Endothelial cell of umbilical vein (primary cell): ENCODE data around the gene NEK8. TPM values are rescaled to one million over a fixed set of nuclear protein-coding genes. Genes with fewer than 3 reads are reported as not detected.
"Not testable (repeated sequence)": the region's sequence is repeated elsewhere in the genome, so short reads cannot be mapped to it uniquely, and the experiment has no call there.

ENCODE experiments used
- BruUV-seq: library from RNA; stranded (reverse); fragments of 400-500 nt; replicated peaks from 2 replicates; lab custom pipeline; 2021; lab: Mats Ljungman, UMichigan
- CTCF ChIA-PET: fragments of 300-600, 350-600 bp; sonication (Branson Sonifier 250); formaldehyde crosslinking; loops from one replicate; lab custom pipeline; 2021; ENCODE audit warnings: antibody characterized with exemption, inconsistent platforms; lab: Charles Lee
- POLR2A ChIA-PET: fragments of 300-600, 350-600 bp; sonication (Branson Sonifier 250); formaldehyde crosslinking; loops from one replicate; lab custom pipeline; 2021; ENCODE audit warnings: antibody characterized with exemption, inconsistent platforms; lab: Charles Lee
- DNase-seq: peaks from one replicate; pipeline ENCODE4 v3.0.0-alpha.2; 2011; ENCODE audit warnings: low read depth, low spot score
- FAIRE-seq: peaks from 2 replicates; lab custom pipeline; 2011; peaks lifted over from hg19 to GRCh38; lab: Jason Lieb, UNC
- H2AFZ ChIP-seq: 2 replicates; pipeline ENCODE4 v1.6.0; 2012; ENCODE audit warnings: low read depth, low read length, control low read depth, inconsistent platforms
- H3K27ac ChIP-seq: 2 replicates; pipeline ENCODE4 v1.5.1; 2011; ENCODE audit warnings: low read depth, mild to moderate bottlenecking, control low read depth, low read length, moderate library complexity; ENCODE audit not compliant: insufficient read depth
- H3K27me3 ChIP-seq, 2 experiments: 2 replicates each; pipeline versions ENCODE4 v1.6.0 to v1.6.1; 2011; ENCODE audit warnings: low read length in 2 of 2, mixed read lengths in 1 of 2; ENCODE audit not compliant: control insufficient read depth in 2 of 2, insufficient read depth in 2 of 2
- H3K36me3 ChIP-seq, 2 experiments: 2 replicates in 1 of 2; 3 replicates in 1 of 2; pipeline ENCODE4 v1.5.1; 2011; ENCODE audit warnings: low read length in 2 of 2, mild to moderate bottlenecking in 1 of 2, moderate library complexity in 1 of 2; ENCODE audit not compliant: control insufficient read depth in 2 of 2, insufficient read depth in 2 of 2; ENCODE audit errors: extremely low read depth in 1 of 2
- H3K4me1 ChIP-seq: 3 replicates; pipeline ENCODE4 v1.5.1; 2011; ENCODE audit warnings: mild to moderate bottlenecking, low read length; ENCODE audit not compliant: control insufficient read depth, insufficient read depth; ENCODE audit errors: extremely low read depth
- H3K4me2 ChIP-seq: 2 replicates; pipeline ENCODE4 v1.6.1; 2011; ENCODE audit warnings: low read length, control low read depth, mixed read lengths; ENCODE audit not compliant: insufficient read depth
- H3K4me3 ChIP-seq, 3 experiments: fragments of 200-600 bp in 1 of 3; sonication (generic), shearing (Covaris generic) in 1 of 3; replicated peaks in 1 of 3; 2 replicates each; pipeline ENCODE4 v1.5.1; 2011 to 2016; ENCODE audit warnings: control low read depth in 3 of 3, low read length in 3 of 3, mild to moderate bottlenecking in 2 of 3, inconsistent platforms in 1 of 3, low read depth in 1 of 3, moderate library complexity in 1 of 3; ENCODE audit not compliant: insufficient read depth in 1 of 3
- H3K79me2 ChIP-seq: 2 replicates; pipeline ENCODE4 v1.6.0; 2012; ENCODE audit warnings: low read length, inconsistent platforms; ENCODE audit not compliant: control insufficient read depth, insufficient read depth
- H3K9ac ChIP-seq: replicated peaks from 2 replicates; pipeline ENCODE3; 2011; ENCODE audit warnings: low read length, control low read depth; ENCODE audit not compliant: insufficient read depth; ENCODE audit errors: extremely low read depth
- H3K9me1 ChIP-seq: replicated peaks from 3 replicates; pipeline ENCODE4 v1.6.0; 2011; ENCODE audit warnings: mild to moderate bottlenecking, low read length; ENCODE audit not compliant: control insufficient read depth, insufficient read depth; ENCODE audit errors: extremely low read depth
- H3K9me3 ChIP-seq: replicated peaks from 2 replicates; pipeline ENCODE4 v1.5.1; 2012; ENCODE audit warnings: low read length, inconsistent platforms; ENCODE audit not compliant: control insufficient read depth, insufficient read depth
- H4K20me1 ChIP-seq: replicated peaks from 2 replicates; pipeline ENCODE3; 2011; ENCODE audit warnings: mild to moderate bottlenecking, low read length; ENCODE audit not compliant: control insufficient read depth, insufficient read depth; ENCODE audit errors: extremely low read depth
- EZH2 ChIP-seq: IDR thresholded peaks from 2 replicates; pipeline ENCODE4 v1.6.1; 2012; ENCODE audit warnings: borderline replicate concordance, low read depth, mild to moderate bottlenecking, moderate library complexity, low read length, inconsistent platforms; ENCODE audit not compliant: severe bottlenecking
- FOS ChIP-seq: IDR thresholded peaks from 2 replicates; pipeline ENCODE4 v1.6.1; 2011; ENCODE audit warnings: mild to moderate bottlenecking, low read length, moderate library complexity, borderline replicate concordance; ENCODE audit not compliant: insufficient read depth
- GATA2 ChIP-seq: IDR thresholded peaks from 2 replicates; pipeline ENCODE4 v1.7.0; 2011; ENCODE audit warnings: low read depth, mild to moderate bottlenecking, moderate library complexity, mixed read lengths, low read length; ENCODE audit not compliant: insufficient read length, insufficient read depth
- JUN ChIP-seq: IDR thresholded peaks from 2 replicates; pipeline ENCODE4 v1.6.1; 2011; ENCODE audit warnings: borderline replicate concordance, low read depth; ENCODE audit not compliant: insufficient read length, insufficient read depth
- MYC ChIP-seq: IDR thresholded peaks from one replicate; pipeline ENCODE4 v1.6.1; 2011; ENCODE audit warnings: mild to moderate bottlenecking, low read depth, low read length
- POLR2A ChIP-seq: IDR thresholded peaks from 2 replicates; pipeline ENCODE4 v1.6.1; 2012; ENCODE audit warnings: low read depth, mild to moderate bottlenecking, control low read depth, low read length
- POLR2AphosphoS5 ChIP-seq: IDR thresholded peaks from 2 replicates; pipeline ENCODE4 v1.6.1; 2012; ENCODE audit warnings: low read depth, mild to moderate bottlenecking, control low read depth, low read length, moderate library complexity; ENCODE audit not compliant: insufficient read depth
- dilution Hi-C: fragments of 300-500 bp; cut with MboI; formaldehyde crosslinking; loops from one replicate; pipeline ENCODE4 v1.15.0; 2019; ENCODE audit warnings: low sequenced_read_pairs; ENCODE audit not compliant: extremely low pct_ligation_motif_present
- intact Hi-C: fragments of 100-400 bp; cut with micrococcal nuclease; formaldehyde crosslinking; loops from one replicate; pipeline ENCODE4 v1.10.0; 2022
- polyA plus RNA-seq, 4 experiments: library from polyadenylated mRNA; depleted of rRNA in 3 of 4; stranded (reverse) in 3 of 4; unstranded in 1 of 4; fragments of >200 nt; gene quantifications; 2 replicates each; pipeline versions ENCODE4 v1.2.1 to v1.2.3, GENCODE V29; 2011 to 2012; ENCODE audit warnings: missing spikeins in 1 of 4
- total RNA-seq: library from RNA; stranded (reverse); gene quantifications from 2 replicates; pipeline ENCODE4 v1.2.3, GENCODE V29; 2021
- TF ChIP-seq, protein P1 (sequence below): IDR thresholded peaks from 2 replicates; pipeline ENCODE4 v1.6.1; 2011; ENCODE audit not compliant: insufficient read depth, insufficient read length
- TF ChIP-seq, protein P2 (sequence below), 2 donors: IDR thresholded peaks; 1 replicate in 1 of 2; 2 replicates in 1 of 2; pipeline ENCODE4 v1.5.1; 2011; ENCODE audit warnings: low read length in 2 of 2, mild to moderate bottlenecking in 2 of 2, moderate library complexity in 2 of 2, control low read depth in 1 of 2, inconsistent platforms in 1 of 2, low read depth in 1 of 2; ENCODE audit not compliant: insufficient read depth in 1 of 2; ENCODE audit errors: extremely low read depth in 1 of 2

The NEK8 gene
- total and polyA plus RNA-seq, 2 donors (not counting 3 experiments of a cell fraction or from before 2014, with no cell fraction given), result 3.1 to 3.2 TPM

DNA sequence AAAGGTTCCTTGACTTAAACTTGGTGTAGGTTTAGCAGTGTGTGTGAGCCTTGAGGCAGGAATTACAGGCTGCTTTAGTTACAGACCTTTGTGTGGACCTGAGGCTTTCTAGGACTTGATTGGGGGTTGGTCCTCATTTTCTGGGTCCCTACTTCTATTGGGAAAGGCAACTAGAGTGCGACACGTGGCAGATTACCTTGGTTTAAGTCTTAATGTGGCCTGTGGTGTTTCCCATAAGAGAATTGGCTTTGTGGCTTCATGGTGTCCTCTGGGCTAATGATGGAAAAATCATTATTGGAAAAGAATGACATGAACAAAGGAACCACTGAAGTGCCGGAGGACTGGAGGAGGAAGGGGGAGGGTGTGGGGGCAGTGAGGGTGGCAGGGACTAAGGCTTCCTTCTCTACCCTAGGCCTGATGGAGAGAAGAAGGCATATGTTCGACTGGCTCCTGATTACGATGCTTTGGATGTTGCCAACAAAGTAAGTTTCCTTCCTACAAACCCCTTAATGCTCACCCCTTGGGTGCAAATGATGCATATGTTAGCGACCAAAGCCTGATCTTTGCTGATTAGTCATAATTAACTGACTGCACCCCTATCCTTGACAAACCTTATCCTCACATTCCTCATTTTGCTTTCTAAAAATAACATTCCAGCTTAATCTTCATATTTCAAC, 5.3 kb upstream of the NEK8 start:
- POLR2A ChIA-PET, result interaction anchor here (0.6 kb wide), 1 partner anchor 190 kb away, joined by 3 read pairs; no protein-coding TSS in a partner anchor
- CTCF ChIA-PET, result interaction anchor here (13.7 kb wide), 1 partner anchor 24 kb away, joined by 602 read pairs; the partner anchor contains the start of gene TRAF4
- Histone ChIP-seq H3K4me3 (no peak overlapping the region), H3K4me1 (peaks cover 47% of the 10 kb centered on the region), H3K79me2 (peaks cover 38% of the 10 kb centered on the region), H3K36me3 (peaks cover 17 to 19% of the 10 kb centered on the region in 2 experiments), H3K9me3 (no peaks in the 10 kb centered on the region), H4K20me1 (no peaks in the 10 kb centered on the region), H3K4me2 (no peak overlapping the region), H3K27me3 (no peaks in the 10 kb centered on the region), H3K9me1 (no peaks in the 10 kb centered on the region), H3K9ac (no peak overlapping the region), H3K27ac (no peak overlapping the region), H2AFZ (no peak overlapping the region)
- TF ChIP-seq FOS (no peak), GATA2 (no peak), JUN (no peak), MYC (no peak), EZH2 (no peak), POLR2AphosphoS5 (no peak), POLR2A (no peak)
- TF ChIP-seq, protein P1, sequence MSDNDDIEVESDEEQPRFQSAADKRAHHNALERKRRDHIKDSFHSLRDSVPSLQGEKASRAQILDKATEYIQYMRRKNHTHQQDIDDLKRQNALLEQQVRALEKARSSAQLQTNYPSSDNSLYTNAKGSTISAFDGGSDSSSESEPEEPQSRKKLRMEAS, result no peak
- TF ChIP-seq, protein P2, sequence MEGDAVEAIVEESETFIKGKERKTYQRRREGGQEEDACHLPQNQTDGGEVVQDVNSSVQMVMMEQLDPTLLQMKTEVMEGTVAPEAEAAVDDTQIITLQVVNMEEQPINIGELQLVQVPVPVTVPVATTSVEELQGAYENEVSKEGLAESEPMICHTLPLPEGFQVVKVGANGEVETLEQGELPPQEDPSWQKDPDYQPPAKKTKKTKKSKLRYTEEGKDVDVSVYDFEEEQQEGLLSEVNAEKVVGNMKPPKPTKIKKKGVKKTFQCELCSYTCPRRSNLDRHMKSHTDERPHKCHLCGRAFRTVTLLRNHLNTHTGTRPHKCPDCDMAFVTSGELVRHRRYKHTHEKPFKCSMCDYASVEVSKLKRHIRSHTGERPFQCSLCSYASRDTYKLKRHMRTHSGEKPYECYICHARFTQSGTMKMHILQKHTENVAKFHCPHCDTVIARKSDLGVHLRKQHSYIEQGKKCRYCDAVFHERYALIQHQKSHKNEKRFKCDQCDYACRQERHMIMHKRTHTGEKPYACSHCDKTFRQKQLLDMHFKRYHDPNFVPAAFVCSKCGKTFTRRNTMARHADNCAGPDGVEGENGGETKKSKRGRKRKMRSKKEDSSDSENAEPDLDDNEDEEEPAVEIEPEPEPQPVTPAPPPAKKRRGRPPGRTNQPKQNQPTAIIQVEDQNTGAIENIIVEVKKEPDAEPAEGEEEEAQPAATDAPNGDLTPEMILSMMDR (IDR thresholded peaks at IDR 0.05; ENCODE audit: extremely low read depth in 1 of 2, insufficient read depth in 1 of 2, low read depth in 1 of 2, low read length in 2 of 2), result no peak
- dilution Hi-C loops (no loop called here), intact Hi-C loops (no loop called here)
- BruUV-seq, result no TSS peak
- no peak for DNase-seq
- FAIRE-seq, result no peak

- dilution Hi-C loops, BruUV-seq, H3K27me3 ChIP-seq, H3K9ac ChIP-seq, H3K9me3 ChIP-seq, H2AFZ ChIP-seq, H4K20me1 ChIP-seq, H3K9me1 ChIP-seq, intact Hi-C loops, DNase-seq, H3K4me3 ChIP-seq, H3K4me2 ChIP-seq, H3K27ac ChIP-seq, FAIRE-seq: not testable (repeated sequence)
- Histone ChIP-seq H3K36me3 (peaks cover 17 to 19% of the 10 kb centered on the region in 2 experiments), H3K79me2 (peaks cover 38% of the 10 kb centered on the region), H3K4me1 (peaks cover 42% of the 10 kb centered on the region)
- POLR2A ChIA-PET, result interaction anchor here (0.6 kb wide), 1 partner anchor 189 kb away, joined by 3 read pairs; no protein-coding TSS in a partner anchor
- CTCF ChIA-PET, result interaction anchor here (13.7 kb wide), 1 partner anchor 23 kb away, joined by 602 read pairs; the partner anchor contains the start of gene TRAF4
Measured at GRCh38 chr17:28723836-28724499, 4.6 kb upstream of the NEK8 start.
